ENCODE data around the gene TTLL5.

DNA sequence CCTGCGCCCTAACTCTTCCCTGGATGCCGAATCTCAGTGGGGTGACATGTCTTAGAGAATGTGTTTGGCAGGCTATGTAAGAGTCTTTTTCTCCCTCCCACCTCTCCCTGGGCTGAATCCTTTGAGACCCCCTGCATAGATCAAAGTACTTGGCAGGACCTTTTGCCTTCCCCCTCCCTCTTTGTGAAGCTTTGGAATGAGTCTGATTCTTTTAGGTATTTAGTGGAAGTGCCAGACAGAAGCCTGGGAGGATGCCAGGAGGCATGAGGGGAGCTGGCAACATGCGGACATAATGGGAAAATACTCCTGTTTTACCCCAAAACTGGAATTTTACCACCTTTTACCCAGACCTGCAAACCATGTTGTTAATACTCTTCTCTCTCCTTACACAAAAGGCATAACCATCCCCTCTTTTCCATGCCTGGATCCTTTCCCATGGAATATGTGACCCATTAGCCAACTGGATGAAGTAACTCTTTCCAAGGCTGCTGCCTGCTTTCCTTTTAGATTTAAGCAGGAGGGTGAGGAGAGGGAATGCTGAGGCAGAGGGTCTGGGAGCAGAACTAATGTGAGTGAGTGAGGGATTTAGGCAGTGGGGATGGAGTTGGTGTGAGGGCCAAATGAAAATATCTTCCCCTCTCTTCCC is 41.7 kb downstream of the TTLL5 start:
- TF ChIP-seq ZNF384 (IDR thresholded peaks at IDR 0.05): no peak
- TF ChIP-seq BHLHE40 (IDR thresholded peaks at IDR 0.05; ENCODE audit: borderline replicate concordance): no peak
- TF ChIP-seq LEF1 (IDR thresholded peaks at IDR 0.05; ENCODE audit: borderline replicate concordance): no peak
- TF ChIP-seq TARDBP (IDR thresholded peaks at IDR 0.05): no peak
- TF ChIP-seq SP1 (IDR thresholded peaks at IDR 0.05): no peak
- TF ChIP-seq FOXA1 (IDR thresholded peaks at IDR 0.05): no peak

All from HEK293T (cell line).